ENCODE data around the gene ARID1B. TPM values are rescaled to one million over a fixed set of nuclear protein-coding genes. Genes with fewer than 3 reads are reported as not detected.

ARID1B gene
- total RNA-seq, 4 donors from 2014 or later, result 87.1 to 194 (median 115) TPM

DNA sequence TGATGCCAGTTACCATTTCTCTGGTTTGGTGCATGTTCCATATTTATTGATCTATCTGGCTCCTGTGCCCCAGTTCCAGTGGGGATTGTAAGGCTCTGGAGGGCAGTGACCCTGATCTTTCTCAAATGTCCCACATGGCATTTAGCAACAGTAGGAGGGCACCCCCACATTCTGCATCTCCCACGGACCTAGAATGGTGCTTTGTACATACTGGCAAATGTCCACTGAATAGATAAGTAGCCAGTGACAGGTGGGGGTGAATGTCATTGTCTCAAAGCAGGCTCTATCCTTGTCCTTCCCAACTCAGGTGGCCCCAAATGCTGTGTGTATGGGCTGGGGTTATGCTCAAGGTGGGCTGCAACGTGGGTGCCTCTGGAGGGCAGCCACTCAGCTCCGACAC lies 462.0 kb downstream of the ARID1B start:
- Histone ChIP-seq H3K4me3 (no peak overlapping the region), H3K9me3 (no peaks in the 10 kb centered on the region), H3K27me3 (peaks cover 24% of the 10 kb centered on the region), H3K4me1 (peaks cover 11 to 52% (median 41%) of the 10 kb centered on the region in 4 donors), H3K36me3 (no peaks in the 10 kb centered on the region), H3K27ac (peak overlapping the region; percentile 64 to 84 (median 78))
- intact Hi-C loops (cut with DNase I; ENCODE audit: low total_unique reads), result no loop called here
- TF ChIP-seq, protein P1, sequence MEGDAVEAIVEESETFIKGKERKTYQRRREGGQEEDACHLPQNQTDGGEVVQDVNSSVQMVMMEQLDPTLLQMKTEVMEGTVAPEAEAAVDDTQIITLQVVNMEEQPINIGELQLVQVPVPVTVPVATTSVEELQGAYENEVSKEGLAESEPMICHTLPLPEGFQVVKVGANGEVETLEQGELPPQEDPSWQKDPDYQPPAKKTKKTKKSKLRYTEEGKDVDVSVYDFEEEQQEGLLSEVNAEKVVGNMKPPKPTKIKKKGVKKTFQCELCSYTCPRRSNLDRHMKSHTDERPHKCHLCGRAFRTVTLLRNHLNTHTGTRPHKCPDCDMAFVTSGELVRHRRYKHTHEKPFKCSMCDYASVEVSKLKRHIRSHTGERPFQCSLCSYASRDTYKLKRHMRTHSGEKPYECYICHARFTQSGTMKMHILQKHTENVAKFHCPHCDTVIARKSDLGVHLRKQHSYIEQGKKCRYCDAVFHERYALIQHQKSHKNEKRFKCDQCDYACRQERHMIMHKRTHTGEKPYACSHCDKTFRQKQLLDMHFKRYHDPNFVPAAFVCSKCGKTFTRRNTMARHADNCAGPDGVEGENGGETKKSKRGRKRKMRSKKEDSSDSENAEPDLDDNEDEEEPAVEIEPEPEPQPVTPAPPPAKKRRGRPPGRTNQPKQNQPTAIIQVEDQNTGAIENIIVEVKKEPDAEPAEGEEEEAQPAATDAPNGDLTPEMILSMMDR (IDR thresholded peaks at IDR 0.05), result no peak
- TF ChIP-seq EP300 (IDR thresholded peaks at IDR 0.05; ENCODE audit: low read depth) (no peak), POLR2AphosphoS5 (IDR thresholded peaks at IDR 0.05) (no peak), POLR2A (IDR thresholded peaks at IDR 0.05) (no peak)
- WGBS, 2 donors (ENCODE audit: low coverage in 1 of 2), result 80 to 82% methylated on average over 1 to 3 of the region's 3 CpGs
- DNase-seq, result no peak
- in situ Hi-C loops (cut with MboI; ENCODE audit: low pct_ligation_motif_present in 1 of 4, low pct_unique_long_range_greater_than_20kb in 1 of 4, low sequenced_read_pairs in 3 of 4), result no loop called here

DNA sequence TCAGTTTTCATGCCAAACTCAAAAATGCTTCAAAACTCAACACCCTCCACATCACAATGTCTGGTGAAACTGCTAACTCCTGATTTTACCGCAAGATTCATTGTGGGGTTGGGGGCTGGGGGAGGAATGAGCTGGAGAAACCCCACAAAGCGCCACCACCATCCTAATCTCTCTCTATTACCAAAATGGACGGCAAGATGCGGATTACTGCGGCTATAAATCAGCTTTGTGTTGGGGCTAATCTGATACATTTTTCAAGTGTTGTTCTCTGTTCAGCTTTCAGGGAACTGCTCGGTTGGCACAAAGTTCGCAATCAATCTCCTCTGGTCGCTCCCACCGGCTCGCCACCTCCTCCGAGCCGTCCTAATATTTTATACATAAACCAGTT lies 462.5 kb downstream of the ARID1B start:
- Histone ChIP-seq H3K4me1 (peaks cover 11 to 57% (median 41%) of the 10 kb centered on the region in 4 donors), H3K36me3 (no peaks in the 10 kb centered on the region), H3K9me3 (no peaks in the 10 kb centered on the region), H3K27ac (peak overlapping the region; percentile 64 to 84 (median 78)), H3K27me3 (peaks cover 22% of the 10 kb centered on the region), H3K4me3 (peak overlapping the region in 1 of 4 donors; percentile 37)
- no peak for DNase-seq
- in situ Hi-C loops (cut with MboI; ENCODE audit: low pct_ligation_motif_present in 1 of 4, low pct_unique_long_range_greater_than_20kb in 1 of 4, low sequenced_read_pairs in 3 of 4) (no loop called here), intact Hi-C loops (cut with DNase I; ENCODE audit: low total_unique reads) (no loop called here)
- 67% methylated on average over 12 of the region's 12 CpGs; no CpG with 5 or more reads in 1 of the 2 donors for WGBS, 2 donors (ENCODE audit: low coverage in 1 of 2)
- TF ChIP-seq POLR2AphosphoS5 (IDR thresholded peaks at IDR 0.05), result no peak
- TF ChIP-seq POLR2A (IDR thresholded peaks at IDR 0.05), result no peak
- TF ChIP-seq EP300 (IDR thresholded peaks at IDR 0.05; ENCODE audit: low read depth), result no peak
- TF ChIP-seq, protein P1 (IDR thresholded peaks at IDR 0.05), result no peak

DNA sequence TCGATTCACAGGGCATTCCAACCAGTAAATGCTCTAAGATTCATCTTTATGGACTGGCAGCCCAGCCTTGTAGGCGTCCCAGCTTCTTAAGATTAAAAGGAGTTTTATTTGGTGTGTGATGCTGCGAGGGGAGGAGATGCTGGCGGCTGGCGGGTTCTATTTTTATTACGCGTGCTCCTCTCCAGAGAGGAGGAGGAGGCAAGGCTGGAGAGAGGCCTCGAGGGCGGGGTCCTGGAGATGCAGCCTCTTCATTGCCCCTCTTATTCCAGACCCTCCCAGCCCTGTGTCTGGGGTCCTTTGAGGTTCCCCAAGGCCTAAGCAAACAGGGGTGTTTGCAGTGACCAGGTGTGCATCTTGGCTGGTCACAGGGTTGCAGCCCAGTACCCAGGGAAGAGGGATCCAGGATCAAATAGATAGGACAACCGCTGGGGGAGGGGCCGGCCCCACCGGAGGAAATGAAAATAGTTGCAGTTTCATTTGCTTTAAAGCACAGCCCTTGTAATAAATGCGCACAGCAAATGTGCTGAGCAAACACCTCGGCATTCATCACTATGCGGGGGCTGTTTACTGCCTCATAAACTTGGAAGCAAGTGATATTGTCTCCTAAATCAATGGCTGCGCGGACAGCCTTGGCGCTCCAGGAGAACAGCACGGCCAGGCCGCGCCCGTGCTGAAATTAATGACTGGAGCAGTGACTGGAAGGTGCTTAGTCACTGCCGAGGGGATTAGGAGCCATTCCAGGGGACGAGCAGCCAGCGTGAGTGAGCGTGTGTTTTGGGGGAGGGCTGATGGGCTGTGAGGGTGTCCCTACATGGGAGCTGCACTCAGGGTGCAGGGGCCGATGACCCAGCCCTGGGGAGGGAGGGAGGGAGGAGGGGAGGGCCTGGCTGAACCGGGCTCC lies 463.1 kb downstream of the ARID1B start:
- peak overlapping the region in 2 of 4 donors; percentile 20 to 37 for H3K4me3 ChIP-seq
- WGBS, 2 donors (ENCODE audit: low coverage in 1 of 2), result 0 to 19% methylated on average over 2 to 28 of the region's 28 CpGs
- no peaks in the 10 kb centered on the region for H3K9me3 ChIP-seq
- H3K4me1 ChIP-seq, result peaks cover 11 to 56% (median 37%) of the 10 kb centered on the region in 4 donors
- H3K36me3 ChIP-seq, result no peaks in the 10 kb centered on the region
- intact Hi-C loops (cut with DNase I; ENCODE audit: low total_unique reads) (no loop called here), in situ Hi-C loops (cut with MboI; ENCODE audit: low pct_ligation_motif_present in 1 of 4, low pct_unique_long_range_greater_than_20kb in 1 of 4, low sequenced_read_pairs in 3 of 4) (no loop called here)
- DNase-seq, result peak; percentile 75
- TF ChIP-seq EP300 (IDR thresholded peaks at IDR 0.05; ENCODE audit: low read depth), result no peak
- no peak for TF ChIP-seq POLR2A (IDR thresholded peaks at IDR 0.05)
- TF ChIP-seq, protein P1 (IDR thresholded peaks at IDR 0.05), result no peak
- TF ChIP-seq POLR2AphosphoS5 (IDR thresholded peaks at IDR 0.05), result peak; percentile 14 to 62 (median 62)
- peak overlapping the region; percentile 64 to 84 (median 78) for H3K27ac ChIP-seq
- H3K27me3 ChIP-seq, result peaks cover 15% of the 10 kb centered on the region

DNA sequence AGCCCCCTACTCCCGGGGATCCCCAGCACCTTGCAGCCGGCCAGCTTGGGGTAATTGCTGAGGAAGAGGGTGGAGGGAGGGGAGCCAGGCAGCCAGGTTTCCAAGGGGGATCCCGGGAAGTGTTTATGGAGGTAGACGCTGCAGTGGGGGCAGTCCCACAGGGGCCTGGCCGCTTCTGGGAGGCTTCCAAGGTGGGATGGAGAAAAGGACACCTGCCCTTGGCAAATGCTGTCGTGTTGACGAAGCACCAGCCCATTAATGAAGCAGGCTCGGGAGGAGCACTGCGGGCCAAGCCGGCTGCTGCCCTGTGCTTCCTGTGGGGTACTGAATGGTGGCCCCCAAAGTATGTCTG lies 463.8 kb downstream of the ARID1B start:
- in situ Hi-C loops (cut with MboI; ENCODE audit: low pct_ligation_motif_present in 1 of 4, low pct_unique_long_range_greater_than_20kb in 1 of 4, low sequenced_read_pairs in 3 of 4) (no loop called here), intact Hi-C loops (cut with DNase I; ENCODE audit: low total_unique reads) (no loop called here)
- no peak for DNase-seq
- H3K27me3 ChIP-seq, result peaks cover 9% of the 10 kb centered on the region
- H3K9me3 ChIP-seq, result no peaks in the 10 kb centered on the region
- H3K4me1 ChIP-seq, result peaks cover 11 to 50% (median 31%) of the 10 kb centered on the region in 4 donors
- H3K36me3 ChIP-seq, result no peaks in the 10 kb centered on the region
- 63% methylated on average over 2 to 9 of the region's 10 CpGs for WGBS, 2 donors (ENCODE audit: low coverage in 1 of 2)
- peak overlapping the region; percentile 64 to 84 (median 78) for H3K27ac ChIP-seq
- TF ChIP-seq POLR2AphosphoS5 (IDR thresholded peaks at IDR 0.05) (no peak), EP300 (IDR thresholded peaks at IDR 0.05; ENCODE audit: low read depth) (no peak), POLR2A (IDR thresholded peaks at IDR 0.05) (no peak)
- TF ChIP-seq, protein P1 (IDR thresholded peaks at IDR 0.05), result no peak
- H3K4me3 ChIP-seq, result peak overlapping the region in 1 of 4 donors; percentile 37

Data from transverse colon (tissue), 4 donors.